HEK293 (cell line): ENCODE results near the gene CREB5.

Experiments
- CTCF ChIA-PET: fragments of 350-600 bp; formaldehyde crosslinking; extraction: SDS; loops from one replicate; lab custom pipeline; 2021; ENCODE audit warnings: antibody characterized with exemption; lab: Yijun Ruan, JAX
- POLR2A ChIA-PET: fragments of 300-600 bp; formaldehyde crosslinking; extraction: SDS; loops from one replicate; lab custom pipeline; 2020; ENCODE audit warnings: antibody characterized with exemption, inconsistent platforms; lab: Yijun Ruan, JAX
- H3K27ac ChIP-seq: fragments of 200-500 bp; sonication (Bioruptor generic); 2 replicates; pipeline ENCODE4 v1.5.1; 2014; ENCODE audit warnings: low read depth, low read length, control low read depth, inconsistent platforms; ENCODE audit errors: extremely low read depth
- H3K36me3 ChIP-seq, 2 experiments: fragments of 200-500 bp in 1 of 2; sonication (Bioruptor generic) in 1 of 2; 1 replicate in 1 of 2; 2 replicates in 1 of 2; pipeline ENCODE4 v1.5.1; 2014 to 2017; ENCODE audit warnings: inconsistent platforms in 2 of 2, low read length in 2 of 2; ENCODE audit not compliant: control insufficient read depth in 2 of 2, insufficient read depth in 1 of 2
- H3K4me1 ChIP-seq: fragments of 200-500 bp; sonication (Bioruptor generic); 2 replicates; pipeline ENCODE4 v1.5.1; 2014; ENCODE audit warnings: mild to moderate bottlenecking, low read length, inconsistent platforms; ENCODE audit not compliant: control insufficient read depth, insufficient read depth
- H3K4me3 ChIP-seq: 2 replicates; pipeline ENCODE4 v1.5.1; 2011; ENCODE audit warnings: low read depth, mild to moderate bottlenecking, control low read depth, low read length, moderate library complexity
- H3K9me3 ChIP-seq: fragments of 200-500 bp; sonication (Bioruptor generic); 2 replicates; pipeline ENCODE4 v1.5.1; 2014; ENCODE audit warnings: low read depth, low read length, inconsistent platforms; ENCODE audit not compliant: control insufficient read depth, insufficient read depth
- GLI4 ChIP-seq: fragments of 450-650 bp; formaldehyde crosslinking; IDR thresholded peaks from 2 replicates; pipeline ENCODE4 v1.5.1; 2016; ENCODE audit warnings: missing biosample characterization, missing genetic modification characterization
- INSM2 ChIP-seq: fragments of 450-650 bp; formaldehyde crosslinking; IDR thresholded peaks from 2 replicates; pipeline ENCODE4 v1.5.1; 2016; ENCODE audit warnings: missing biosample characterization, missing genetic modification characterization
- REPIN1 ChIP-seq: fragments of 450-650 bp; formaldehyde crosslinking; IDR thresholded peaks from 2 replicates; pipeline ENCODE4 v1.5.1; 2017; ENCODE audit warnings: missing biosample characterization, missing genetic modification characterization, low read depth
- SP7 ChIP-seq: fragments of 450-650 bp; formaldehyde crosslinking; IDR thresholded peaks from 2 replicates; pipeline ENCODE4 v1.5.1; 2016; ENCODE audit warnings: missing biosample characterization, missing genetic modification characterization
- TRIM28 ChIP-seq: IDR thresholded peaks from 2 replicates; pipeline ENCODE4 v1.6.1; 2011; ENCODE audit warnings: low read length, control low read depth, borderline replicate concordance
- ZBTB1 ChIP-seq: fragments of 450-650 bp; formaldehyde crosslinking; IDR thresholded peaks from 2 replicates; pipeline ENCODE4 v1.5.1; 2016; ENCODE audit warnings: missing biosample characterization, missing genetic modification characterization
- ZBTB17 ChIP-seq: fragments of 450-650 bp; formaldehyde crosslinking; IDR thresholded peaks from 2 replicates; pipeline ENCODE4 v1.5.1; 2016; ENCODE audit warnings: missing biosample characterization, missing genetic modification characterization
- ZFP41 ChIP-seq: fragments of 450-650 bp; formaldehyde crosslinking; IDR thresholded peaks from 2 replicates; pipeline ENCODE4 v1.5.1; 2016; ENCODE audit warnings: missing biosample characterization, missing genetic modification characterization, borderline replicate concordance
- ZNF10 ChIP-seq: fragments of 450-650 bp; formaldehyde crosslinking; IDR thresholded peaks from 2 replicates; pipeline ENCODE4 v1.5.1; 2017; ENCODE audit warnings: missing biosample characterization, missing genetic modification characterization
- ZNF184 ChIP-seq: fragments of 450-650 bp; IDR thresholded peaks from 2 replicates; pipeline ENCODE4 v1.5.1; 2018; ENCODE audit warnings: missing biosample characterization, mild to moderate bottlenecking, missing genetic modification characterization
- ZNF37A ChIP-seq: fragments of 450-650 bp; IDR thresholded peaks from 2 replicates; pipeline ENCODE4 v1.5.1; 2018; ENCODE audit warnings: missing biosample characterization, missing genetic modification characterization
- ZNF423 ChIP-seq: fragments of 450-650 bp; formaldehyde crosslinking; IDR thresholded peaks from 2 replicates; pipeline ENCODE4 v1.5.1; 2016; ENCODE audit warnings: missing biosample characterization, missing genetic modification characterization
- ZNF596 ChIP-seq: fragments of 450-650 bp; IDR thresholded peaks from 2 replicates; pipeline ENCODE4 v1.5.0; 2018; ENCODE audit warnings: missing biosample characterization, mild to moderate bottlenecking, missing genetic modification characterization, moderate library complexity
- ZNF610 ChIP-seq: fragments of 450-650 bp; formaldehyde crosslinking; IDR thresholded peaks from 2 replicates; pipeline ENCODE4 v1.5.1; 2016; ENCODE audit warnings: missing biosample characterization, missing genetic modification characterization, borderline replicate concordance
- ZNF664 ChIP-seq: fragments of 450-650 bp; formaldehyde crosslinking; IDR thresholded peaks from 2 replicates; pipeline ENCODE4 v1.5.1; 2016; ENCODE audit warnings: missing biosample characterization, missing genetic modification characterization
- ZNF76 ChIP-seq: fragments of 450-650 bp; formaldehyde crosslinking; IDR thresholded peaks from 2 replicates; pipeline ENCODE4; 2016; ENCODE audit warnings: low read depth, missing biosample characterization, missing genetic modification characterization, borderline replicate concordance
- ZNF776 ChIP-seq: fragments of 450-650 bp; formaldehyde crosslinking; IDR thresholded peaks from 2 replicates; pipeline ENCODE4 v1.5.0; 2017; ENCODE audit warnings: missing biosample characterization, missing genetic modification characterization, borderline replicate concordance
- ZNF785 ChIP-seq: fragments of 450-650 bp; formaldehyde crosslinking; IDR thresholded peaks from 2 replicates; pipeline ENCODE4 v1.5.1; 2016; ENCODE audit warnings: missing biosample characterization, missing genetic modification characterization
- TF ChIP-seq, protein P1 (sequence below): fragments of 450-650 bp; formaldehyde crosslinking; IDR thresholded peaks from 2 replicates; pipeline ENCODE4 v1.5.1; 2016; ENCODE audit warnings: missing biosample characterization, missing genetic modification characterization, low read depth
- TF ChIP-seq, protein P2 (sequence below): fragments of 450-650 bp; formaldehyde crosslinking; IDR thresholded peaks from 2 replicates; pipeline ENCODE4 v1.5.1; 2017; ENCODE audit warnings: missing biosample characterization, missing genetic modification characterization
- TF ChIP-seq, protein P3 (sequence below): fragments of 450-650 bp; IDR thresholded peaks from 2 replicates; pipeline ENCODE4 v1.5.1; 2018; ENCODE audit warnings: missing biosample characterization, mild to moderate bottlenecking, missing genetic modification characterization
- TF ChIP-seq, protein P4 (sequence below): fragments of 450-650 bp; formaldehyde crosslinking; IDR thresholded peaks from 2 replicates; pipeline ENCODE4 v1.5.1; 2016; ENCODE audit warnings: missing biosample characterization, missing genetic modification characterization
- TF ChIP-seq, protein P5 (sequence below): fragments of 450-650 bp; formaldehyde crosslinking; IDR thresholded peaks from 2 replicates; pipeline ENCODE4 v1.5.1; 2017; ENCODE audit warnings: missing biosample characterization, missing genetic modification characterization

CREB5 gene

GRCh38 chr7:28854750-28855074, 442.4 kb downstream of the CREB5 start (continued):
- TF ChIP-seq, protein P1, sequence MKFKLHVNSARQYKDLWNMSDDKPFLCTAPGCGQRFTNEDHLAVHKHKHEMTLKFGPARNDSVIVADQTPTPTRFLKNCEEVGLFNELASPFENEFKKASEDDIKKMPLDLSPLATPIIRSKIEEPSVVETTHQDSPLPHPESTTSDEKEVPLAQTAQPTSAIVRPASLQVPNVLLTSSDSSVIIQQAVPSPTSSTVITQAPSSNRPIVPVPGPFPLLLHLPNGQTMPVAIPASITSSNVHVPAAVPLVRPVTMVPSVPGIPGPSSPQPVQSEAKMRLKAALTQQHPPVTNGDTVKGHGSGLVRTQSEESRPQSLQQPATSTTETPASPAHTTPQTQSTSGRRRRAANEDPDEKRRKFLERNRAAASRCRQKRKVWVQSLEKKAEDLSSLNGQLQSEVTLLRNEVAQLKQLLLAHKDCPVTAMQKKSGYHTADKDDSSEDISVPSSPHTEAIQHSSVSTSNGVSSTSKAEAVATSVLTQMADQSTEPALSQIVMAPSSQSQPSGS (tag by site-specific recombination) = peak; percentile 91
- TF ChIP-seq SP7 (peak; percentile 44), ZNF664 (tag by site-specific recombination) (0 out of 2 replicates have a peak, but pooled peaks have one; percentile 10), ZBTB1 (tag by site-specific recombination) (no peak), ZNF10 (peak; percentile 100), ZNF37A (tag by site-specific recombination) (no peak), INSM2 (tag by site-specific recombination) (no peak)
- TF ChIP-seq, protein P2, sequence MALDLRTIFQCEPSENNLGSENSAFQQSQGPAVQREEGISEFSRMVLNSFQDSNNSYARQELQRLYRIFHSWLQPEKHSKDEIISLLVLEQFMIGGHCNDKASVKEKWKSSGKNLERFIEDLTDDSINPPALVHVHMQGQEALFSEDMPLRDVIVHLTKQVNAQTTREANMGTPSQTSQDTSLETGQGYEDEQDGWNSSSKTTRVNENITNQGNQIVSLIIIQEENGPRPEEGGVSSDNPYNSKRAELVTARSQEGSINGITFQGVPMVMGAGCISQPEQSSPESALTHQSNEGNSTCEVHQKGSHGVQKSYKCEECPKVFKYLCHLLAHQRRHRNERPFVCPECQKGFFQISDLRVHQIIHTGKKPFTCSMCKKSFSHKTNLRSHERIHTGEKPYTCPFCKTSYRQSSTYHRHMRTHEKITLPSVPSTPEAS = 0 out of 2 replicates have a peak, but pooled peaks have one; percentile 5
- TF ChIP-seq, all 188 proteins: peak for 13

GRCh38 chr7:28855538-28856217, 443.4 kb downstream of the CREB5 start:
- H3K4me1 ChIP-seq = peaks cover 17% of the 10 kb centered on the region
- POLR2A ChIA-PET = interaction anchor here (0.7 to 1.2 kb wide), 2 partner anchors 240 to 251 kb away, joined by 3 to 7 read pairs; no protein-coding TSS in a partner anchor
- H3K9me3 ChIP-seq = no peaks in the 10 kb centered on the region
- peak overlapping the region; percentile 54; the same call in 1 of the 2 replicates for H3K27ac ChIP-seq
- H3K4me3 ChIP-seq = no peak overlapping the region
- no peaks in the 10 kb centered on the region for H3K36me3 ChIP-seq
- CTCF ChIA-PET = interaction anchor here (0.8 to 3.3 kb wide), 4 partner anchors 14 to 153 kb away, joined by 3 to 24 read pairs (median 3); no protein-coding TSS in a partner anchor
- TF ChIP-seq, protein P3, sequence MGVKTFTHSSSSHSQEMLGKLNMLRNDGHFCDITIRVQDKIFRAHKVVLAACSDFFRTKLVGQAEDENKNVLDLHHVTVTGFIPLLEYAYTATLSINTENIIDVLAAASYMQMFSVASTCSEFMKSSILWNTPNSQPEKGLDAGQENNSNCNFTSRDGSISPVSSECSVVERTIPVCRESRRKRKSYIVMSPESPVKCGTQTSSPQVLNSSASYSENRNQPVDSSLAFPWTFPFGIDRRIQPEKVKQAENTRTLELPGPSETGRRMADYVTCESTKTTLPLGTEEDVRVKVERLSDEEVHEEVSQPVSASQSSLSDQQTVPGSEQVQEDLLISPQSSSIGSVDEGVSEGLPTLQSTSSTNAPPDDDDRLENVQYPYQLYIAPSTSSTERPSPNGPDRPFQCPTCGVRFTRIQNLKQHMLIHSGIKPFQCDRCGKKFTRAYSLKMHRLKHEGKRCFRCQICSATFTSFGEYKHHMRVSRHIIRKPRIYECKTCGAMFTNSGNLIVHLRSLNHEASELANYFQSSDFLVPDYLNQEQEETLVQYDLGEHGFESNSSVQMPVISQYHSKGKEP (tag by site-specific recombination) = peak; percentile 83
- TF ChIP-seq ZNF596 (tag by site-specific recombination) (peak; percentile 46; the same call in 1 of the 2 replicates), ZNF423 (tag by site-specific recombination) (no peak), GLI4 (tag by site-specific recombination) (no peak), ZNF76 (tag by site-specific recombination) (no peak), ZFP41 (tag by site-specific recombination) (no peak), TRIM28 (no peak), ZNF785 (no peak), INSM2 (tag by site-specific recombination) (no peak), ZNF184 (no peak; the same call in 1 of the 2 replicates), ZNF610 (tag by site-specific recombination) (no peak), ZBTB17 (tag by site-specific recombination) (peak; percentile 51; the same call in 1 of the 2 replicates), REPIN1 (tag by site-specific recombination) (no peak), ZNF776 (tag by site-specific recombination) (no peak)
- TF ChIP-seq, protein P4, sequence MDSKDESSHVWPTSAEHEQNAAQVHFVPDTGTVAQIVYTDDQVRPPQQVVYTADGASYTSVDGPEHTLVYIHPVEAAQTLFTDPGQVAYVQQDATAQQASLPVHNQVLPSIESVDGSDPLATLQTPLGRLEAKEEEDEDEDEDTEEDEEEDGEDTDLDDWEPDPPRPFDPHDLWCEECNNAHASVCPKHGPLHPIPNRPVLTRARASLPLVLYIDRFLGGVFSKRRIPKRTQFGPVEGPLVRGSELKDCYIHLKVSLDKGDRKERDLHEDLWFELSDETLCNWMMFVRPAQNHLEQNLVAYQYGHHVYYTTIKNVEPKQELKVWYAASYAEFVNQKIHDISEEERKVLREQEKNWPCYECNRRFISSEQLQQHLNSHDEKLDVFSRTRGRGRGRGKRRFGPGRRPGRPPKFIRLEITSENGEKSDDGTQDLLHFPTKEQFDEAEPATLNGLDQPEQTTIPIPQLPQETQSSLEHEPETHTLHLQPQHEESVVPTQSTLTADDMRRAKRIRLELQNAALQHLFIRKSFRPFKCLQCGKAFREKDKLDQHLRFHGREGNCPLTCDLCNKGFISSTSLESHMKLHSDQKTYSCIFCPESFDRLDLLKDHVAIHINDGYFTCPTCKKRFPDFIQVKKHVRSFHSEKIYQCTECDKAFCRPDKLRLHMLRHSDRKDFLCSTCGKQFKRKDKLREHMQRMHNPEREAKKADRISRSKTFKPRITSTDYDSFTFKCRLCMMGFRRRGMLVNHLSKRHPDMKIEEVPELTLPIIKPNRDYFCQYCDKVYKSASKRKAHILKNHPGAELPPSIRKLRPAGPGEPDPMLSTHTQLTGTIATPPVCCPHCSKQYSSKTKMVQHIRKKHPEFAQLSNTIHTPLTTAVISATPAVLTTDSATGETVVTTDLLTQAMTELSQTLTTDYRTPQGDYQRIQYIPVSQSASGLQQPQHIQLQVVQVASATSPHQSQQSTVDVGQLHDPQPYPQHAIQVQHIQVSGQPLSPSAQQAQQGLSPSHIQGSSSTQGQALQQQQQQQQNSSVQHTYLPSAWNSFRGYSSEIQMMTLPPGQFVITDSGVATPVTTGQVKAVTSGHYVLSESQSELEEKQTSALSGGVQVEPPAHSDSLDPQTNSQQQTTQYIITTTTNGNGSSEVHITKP (tag by site-specific recombination) = peak; percentile 74
- TF ChIP-seq, protein P5, sequence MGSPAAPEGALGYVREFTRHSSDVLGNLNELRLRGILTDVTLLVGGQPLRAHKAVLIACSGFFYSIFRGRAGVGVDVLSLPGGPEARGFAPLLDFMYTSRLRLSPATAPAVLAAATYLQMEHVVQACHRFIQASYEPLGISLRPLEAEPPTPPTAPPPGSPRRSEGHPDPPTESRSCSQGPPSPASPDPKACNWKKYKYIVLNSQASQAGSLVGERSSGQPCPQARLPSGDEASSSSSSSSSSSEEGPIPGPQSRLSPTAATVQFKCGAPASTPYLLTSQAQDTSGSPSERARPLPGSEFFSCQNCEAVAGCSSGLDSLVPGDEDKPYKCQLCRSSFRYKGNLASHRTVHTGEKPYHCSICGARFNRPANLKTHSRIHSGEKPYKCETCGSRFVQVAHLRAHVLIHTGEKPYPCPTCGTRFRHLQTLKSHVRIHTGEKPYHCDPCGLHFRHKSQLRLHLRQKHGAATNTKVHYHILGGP (tag by site-specific recombination) = no peak
